Midbrain (tissue), 1 donor: Measurements from ENCODE around the gene DPYD.
"Not testable (repeated sequence)": the region's sequence is repeated elsewhere in the genome, so short reads cannot be mapped to it uniquely, and the experiment has no call there.

Experiments used
- DNase-seq: peaks from one replicate; lab custom pipeline; 2025; lab: John Stamatoyannopoulos, UW

Gene DPYD

GRCh38 chr1:97277891-97278654 is 642.8 kb downstream of the DPYD start:
- DNase-seq: no peak

- no peak for DNase-seq
Observed at GRCh38 chr1:97271916-97272788, 648.7 kb downstream of the DPYD start.

GRCh38 chr1:97270508-97271307 is 650.1 kb downstream of the DPYD start:
- DNase-seq: no peak

- no peak for DNase-seq
Observed at GRCh38 chr1:97265630-97266029, 655.2 kb downstream of the DPYD start.

GRCh38 chr1:97262842-97263241 is 658.0 kb downstream of the DPYD start:
- DNase-seq: no peak

GRCh38 chr1:97258597-97258996 is 662.2 kb downstream of the DPYD start:
- no peak for DNase-seq

GRCh38 chr1:97254731-97255463 is 665.9 kb downstream of the DPYD start:
- no peak for DNase-seq

GRCh38 chr1:97252925-97253324 is 667.9 kb downstream of the DPYD start:
- DNase-seq: no peak

GRCh38 chr1:97252076-97252475 is 668.8 kb downstream of the DPYD start:
- no peak for DNase-seq

GRCh38 chr1:97247196-97247595 is 673.6 kb downstream of the DPYD start:
- DNase-seq: no peak

- no peak for DNase-seq
Observed at GRCh38 chr1:97245682-97246081, 675.2 kb downstream of the DPYD start.

- no peak for DNase-seq
Observed at GRCh38 chr1:97245026-97245425, 675.8 kb downstream of the DPYD start.

- no peak for DNase-seq
Observed at GRCh38 chr1:97243973-97244560, 676.8 kb downstream of the DPYD start.

GRCh38 chr1:97238816-97239215 is 682.0 kb downstream of the DPYD start:
- no peak for DNase-seq

GRCh38 chr1:97231354-97231753 is 689.5 kb downstream of the DPYD start:
- DNase-seq: not testable (repeated sequence)

GRCh38 chr1:97212671-97213070 is 708.2 kb downstream of the DPYD start:
- no peak for DNase-seq

GRCh38 chr1:97210307-97210706 is 710.5 kb downstream of the DPYD start:
- no peak for DNase-seq

GRCh38 chr1:97209381-97209957 is 711.4 kb downstream of the DPYD start:
- DNase-seq: no peak

GRCh38 chr1:97207868-97208267 is 713.0 kb downstream of the DPYD start:
- DNase-seq: no peak

- DNase-seq: no peak
Observed at GRCh38 chr1:97204468-97204867, 716.4 kb downstream of the DPYD start.
